IPS-NIHi7 (cell line): ENCODE measurements around the gene CSNK2A1.

Source experiments
- DNase-seq: peaks from one replicate; pipeline ENCODE4 v3.0.0; 2012; ENCODE audit warnings: mixed read lengths; ENCODE audit errors: extremely low spot score

Gene CSNK2A1

DNA sequence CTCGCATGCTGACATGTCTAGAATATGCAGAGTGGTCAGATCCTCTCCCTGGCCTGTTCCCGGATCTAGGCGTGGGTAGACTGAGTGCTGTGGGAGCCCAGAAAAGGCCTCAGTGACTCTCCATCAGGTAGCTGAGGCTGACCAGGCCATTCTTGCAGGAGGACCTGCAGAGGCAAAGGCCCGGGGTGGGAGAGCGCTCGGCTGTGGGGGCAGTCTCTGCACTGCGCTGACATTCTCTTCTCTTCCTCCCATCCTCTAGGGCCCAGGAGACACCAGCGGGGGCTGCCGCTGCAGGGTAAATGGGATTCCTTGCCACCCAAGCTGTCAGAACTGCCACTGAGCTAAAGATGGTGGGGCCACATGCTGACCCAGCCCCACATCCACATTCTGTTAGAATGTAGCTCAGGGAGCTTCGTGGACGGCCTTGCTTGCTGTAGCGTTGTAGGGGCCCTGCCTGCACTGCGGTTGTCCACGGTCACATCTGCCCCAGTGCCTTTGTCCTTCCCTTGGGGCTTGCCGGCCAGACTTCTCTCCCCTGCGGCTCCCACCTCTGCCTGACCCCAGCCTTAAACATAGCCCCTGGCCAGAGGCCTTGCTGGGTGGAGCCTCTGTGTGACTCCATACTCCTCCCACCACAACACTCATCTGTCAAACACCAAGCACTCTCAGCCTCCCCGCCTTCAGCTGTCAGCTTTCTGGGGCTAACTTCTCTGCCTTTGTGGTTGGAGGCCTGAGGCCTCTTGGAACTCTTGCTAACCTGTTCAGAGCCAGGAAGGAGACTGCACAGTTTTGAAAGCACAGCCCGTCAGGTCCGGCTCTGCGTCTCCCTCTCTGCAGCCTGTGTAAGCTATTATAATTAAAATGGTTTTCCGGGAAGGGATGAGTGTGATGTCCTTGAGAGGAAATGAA, 113.2 kb downstream of the CSNK2A1 start:
- DNase-seq: no peak

DNA sequence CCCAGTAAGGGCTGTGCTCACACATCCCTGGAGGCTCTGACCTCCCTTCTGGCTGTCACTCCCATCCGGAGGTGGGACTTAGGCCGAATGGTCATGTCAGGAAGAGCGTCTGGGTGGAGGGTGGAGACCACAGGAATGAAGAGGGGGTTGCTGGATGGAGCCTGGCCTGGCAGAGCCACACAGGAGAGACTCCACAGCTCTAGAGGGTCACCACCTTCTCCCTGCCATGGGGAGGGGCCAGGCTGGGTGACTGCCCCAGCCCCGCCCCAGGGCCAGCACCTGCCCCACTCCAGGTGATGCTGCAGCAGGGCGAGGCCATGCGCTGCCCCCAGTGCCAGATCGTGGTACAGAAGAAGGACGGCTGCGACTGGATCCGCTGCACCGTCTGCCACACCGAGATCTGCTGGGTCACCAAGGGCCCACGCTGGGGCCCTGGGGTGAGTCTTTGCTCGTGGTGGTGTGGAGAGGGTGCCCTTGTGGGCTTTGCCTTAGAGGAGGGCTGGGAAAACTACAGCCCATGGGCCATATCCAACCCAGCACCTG, 114.9 kb downstream of the CSNK2A1 start:
- DNase-seq: peak; percentile 50

DNA sequence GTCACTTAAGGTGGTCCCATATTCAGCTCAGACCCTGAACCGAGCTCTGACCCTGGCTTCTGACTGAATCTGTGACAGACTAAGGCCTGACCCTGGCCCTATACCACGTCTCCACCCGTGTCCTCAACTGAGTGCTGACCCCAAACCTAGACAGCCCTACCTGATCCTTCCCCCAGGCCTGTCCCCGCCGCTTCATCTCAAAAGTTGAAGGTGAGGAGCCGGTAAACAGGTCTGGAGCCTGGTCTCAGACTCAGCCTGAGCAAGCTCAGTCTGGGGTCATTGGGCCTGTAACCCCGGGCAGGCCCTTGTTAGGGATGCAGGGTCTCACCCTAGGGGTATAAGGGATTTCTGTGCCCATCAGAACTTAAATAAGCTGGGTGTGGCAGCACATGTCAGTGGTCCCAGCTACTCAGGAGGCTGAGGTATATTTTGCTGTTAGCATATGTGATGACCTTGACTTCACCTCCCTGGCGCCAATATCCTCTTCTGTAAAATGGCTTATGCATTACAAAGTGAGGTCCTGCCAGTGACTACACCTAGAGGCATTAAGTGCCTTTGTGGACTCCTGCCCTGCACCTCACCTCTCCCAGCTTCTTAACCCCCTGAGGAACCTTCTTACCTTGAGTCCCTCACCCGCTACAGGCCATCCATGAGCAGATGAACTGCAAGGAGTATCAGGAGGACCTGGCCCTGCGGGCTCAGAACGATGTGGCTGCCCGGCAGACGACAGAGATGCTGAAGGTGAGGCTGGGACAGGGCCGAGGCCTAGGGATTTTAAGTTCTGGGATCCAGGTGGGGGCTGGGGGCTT, 115.5 kb downstream of the CSNK2A1 start:
- no peak for DNase-seq

DNA sequence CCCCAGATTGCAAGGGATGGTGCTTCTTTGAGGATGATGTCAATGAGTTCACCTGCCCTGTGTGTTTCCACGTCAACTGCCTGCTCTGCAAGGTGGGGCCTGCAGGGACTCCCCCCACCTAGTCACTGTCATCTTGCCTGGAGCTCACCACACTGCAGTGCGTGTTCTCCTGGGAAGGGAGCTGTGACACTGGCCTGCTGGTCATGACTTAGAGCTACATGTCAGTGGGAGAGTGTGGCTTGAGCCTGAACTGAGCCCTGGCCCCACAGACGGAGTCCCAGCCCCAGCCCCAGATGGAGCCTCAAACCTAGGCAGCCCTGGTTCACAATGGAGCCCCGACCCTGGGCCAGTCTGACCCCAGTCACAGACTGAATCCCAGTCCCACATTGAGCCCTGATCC, 116.2 kb downstream of the CSNK2A1 start:
- no peak for DNase-seq

DNA sequence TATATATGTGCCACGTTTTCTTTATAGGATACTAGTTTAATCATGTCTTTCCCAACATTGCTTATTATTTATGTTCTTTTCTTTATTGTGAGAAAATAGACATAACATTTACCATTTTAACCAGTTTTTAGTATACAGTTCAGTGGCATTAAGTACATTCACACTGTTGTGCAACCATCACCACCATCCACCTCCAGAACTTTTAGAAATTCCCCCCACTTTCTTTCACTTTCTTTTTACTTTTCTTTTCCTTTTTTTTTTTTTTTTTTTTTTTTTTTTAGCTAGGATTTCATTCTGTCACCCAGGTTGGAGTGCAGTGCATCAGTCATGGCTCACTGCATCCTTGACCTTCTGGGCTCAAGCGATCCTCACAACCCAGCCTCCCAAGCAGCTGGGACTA, 117.0 kb downstream of the CSNK2A1 start:
- DNase-seq: no peak
